ENCODE results near the gene SENP3.
A peak's percentile ranks its signal among the peaks of the same experiment; 100 is the strongest.

Gene SENP3

DNA sequence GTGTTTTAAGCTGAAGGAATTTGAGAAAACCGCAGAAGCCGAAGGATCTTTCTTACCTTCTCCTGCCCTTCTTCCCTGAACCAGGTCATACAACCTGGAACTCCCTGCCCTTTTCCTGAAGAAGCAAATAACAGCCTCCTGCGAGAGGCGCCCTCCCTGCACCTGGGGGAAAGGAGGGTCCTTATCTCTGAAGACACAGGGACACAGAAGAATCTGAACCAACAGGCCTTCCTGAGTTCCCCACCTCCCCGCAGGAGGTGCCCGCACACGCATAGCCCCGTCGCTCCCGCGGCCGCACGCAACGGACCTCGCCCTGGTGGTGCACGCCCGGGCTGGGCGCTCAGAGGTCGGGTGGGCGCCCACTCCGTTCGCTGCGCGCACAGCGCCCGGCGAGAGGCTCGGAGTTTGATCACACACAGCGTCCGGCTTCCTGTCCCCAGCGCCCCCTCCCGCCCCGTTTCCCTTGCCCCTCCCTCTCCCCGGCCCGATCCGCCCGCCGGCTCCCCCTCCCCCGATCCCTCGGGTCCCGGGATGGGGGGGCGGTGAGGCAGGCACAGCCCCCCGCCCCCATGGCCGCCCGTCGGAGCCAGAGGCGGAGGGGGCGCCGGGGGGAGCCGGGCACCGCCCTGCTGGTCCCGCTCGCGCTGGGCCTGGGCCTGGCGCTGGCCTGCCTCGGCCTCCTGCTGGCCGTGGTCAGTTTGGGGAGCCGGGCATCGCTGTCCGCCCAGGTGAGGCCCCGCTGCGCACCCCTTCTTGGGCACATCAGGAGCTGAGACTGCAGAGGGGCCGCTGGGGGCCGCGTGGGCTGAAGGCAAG lies 12.9 kb upstream of the SENP3 start, which contains the start of gene TNFSF12:
Gene TNFSF12 (plus strand): TSS at position 474 of the 816 bp plus-strand sequence. CDS start 96 bp downstream, at position 570.
- H3K4me3 ChIP-seq (ENCODE audit: low read length) = peak within 1 kb of the TSS; percentile 51
- no peak for DNase-seq (ENCODE audit: low read depth)
- TF ChIP-seq, protein P1, sequence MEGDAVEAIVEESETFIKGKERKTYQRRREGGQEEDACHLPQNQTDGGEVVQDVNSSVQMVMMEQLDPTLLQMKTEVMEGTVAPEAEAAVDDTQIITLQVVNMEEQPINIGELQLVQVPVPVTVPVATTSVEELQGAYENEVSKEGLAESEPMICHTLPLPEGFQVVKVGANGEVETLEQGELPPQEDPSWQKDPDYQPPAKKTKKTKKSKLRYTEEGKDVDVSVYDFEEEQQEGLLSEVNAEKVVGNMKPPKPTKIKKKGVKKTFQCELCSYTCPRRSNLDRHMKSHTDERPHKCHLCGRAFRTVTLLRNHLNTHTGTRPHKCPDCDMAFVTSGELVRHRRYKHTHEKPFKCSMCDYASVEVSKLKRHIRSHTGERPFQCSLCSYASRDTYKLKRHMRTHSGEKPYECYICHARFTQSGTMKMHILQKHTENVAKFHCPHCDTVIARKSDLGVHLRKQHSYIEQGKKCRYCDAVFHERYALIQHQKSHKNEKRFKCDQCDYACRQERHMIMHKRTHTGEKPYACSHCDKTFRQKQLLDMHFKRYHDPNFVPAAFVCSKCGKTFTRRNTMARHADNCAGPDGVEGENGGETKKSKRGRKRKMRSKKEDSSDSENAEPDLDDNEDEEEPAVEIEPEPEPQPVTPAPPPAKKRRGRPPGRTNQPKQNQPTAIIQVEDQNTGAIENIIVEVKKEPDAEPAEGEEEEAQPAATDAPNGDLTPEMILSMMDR (conservative IDR thresholded peaks at IDR 0.05; ENCODE audit: low read depth, low read length) = peak; percentile 6

- no peak for DNase-seq (ENCODE audit: low read depth)
- TF ChIP-seq, protein P1 (conservative IDR thresholded peaks at IDR 0.05; ENCODE audit: low read depth, low read length) = no peak
- H3K4me3 ChIP-seq (ENCODE audit: low read length) = peak overlapping the region; percentile 51
Observed at GRCh38 chr17:7549401-7550055, 12.2 kb upstream of the SENP3 start.

DNA sequence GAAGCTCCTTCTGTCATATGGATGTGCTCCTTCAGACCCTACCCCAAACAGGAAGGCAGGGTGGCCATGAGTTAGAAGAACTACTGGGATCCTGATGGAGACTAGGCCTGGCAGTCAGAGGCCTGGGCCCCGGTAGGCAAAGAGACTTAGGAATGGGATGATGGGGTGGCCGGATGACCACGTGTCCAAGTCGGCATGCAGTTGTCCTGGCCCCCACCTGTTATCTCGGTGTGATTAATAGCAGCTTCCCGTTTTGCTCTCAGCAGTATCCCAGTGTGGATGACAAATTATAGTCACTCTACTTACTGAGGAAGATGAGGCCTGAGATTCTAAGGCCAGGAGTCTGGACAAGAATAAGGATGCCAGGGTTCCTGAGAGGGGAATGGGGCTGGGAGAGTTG lies 11.4 kb upstream of the SENP3 start:
- no peak for DNase-seq (ENCODE audit: low read depth)
- no peak overlapping the region for H3K4me3 ChIP-seq (ENCODE audit: low read length)
- TF ChIP-seq, protein P1 (conservative IDR thresholded peaks at IDR 0.05; ENCODE audit: low read depth, low read length) = no peak

DNA sequence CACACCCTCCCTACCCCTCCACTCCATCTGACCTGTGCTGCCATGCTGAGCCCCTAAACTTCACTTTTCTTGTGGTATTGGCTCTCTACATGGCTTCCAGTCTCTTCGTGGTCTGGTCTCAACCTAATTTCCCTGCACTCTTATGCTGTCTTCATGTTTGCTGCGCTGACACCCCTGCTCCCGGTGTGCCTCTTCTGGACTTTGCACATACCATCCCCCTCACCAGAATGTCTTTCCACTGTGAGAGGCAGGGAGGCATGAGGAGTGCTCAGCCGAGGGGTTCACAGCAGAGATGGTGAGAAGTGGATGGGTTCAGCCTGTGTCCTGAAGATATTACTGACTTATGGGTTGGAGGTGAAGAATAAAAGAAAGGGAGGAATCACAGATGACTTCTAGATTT lies 10.3 kb upstream of the SENP3 start:
- no peak for DNase-seq (ENCODE audit: low read depth)
- TF ChIP-seq, protein P1 (conservative IDR thresholded peaks at IDR 0.05; ENCODE audit: low read depth, low read length) = no peak
- H3K4me3 ChIP-seq (ENCODE audit: low read length) = no peak overlapping the region

GRCh38 chr17:7552621-7553051 lies 9.1 kb upstream of the SENP3 start:
- DNase-seq (ENCODE audit: low read depth) = no peak
- H3K4me3 ChIP-seq (ENCODE audit: low read length) = no peak overlapping the region
- TF ChIP-seq, protein P1 (conservative IDR thresholded peaks at IDR 0.05; ENCODE audit: low read depth, low read length) = no peak

DNA sequence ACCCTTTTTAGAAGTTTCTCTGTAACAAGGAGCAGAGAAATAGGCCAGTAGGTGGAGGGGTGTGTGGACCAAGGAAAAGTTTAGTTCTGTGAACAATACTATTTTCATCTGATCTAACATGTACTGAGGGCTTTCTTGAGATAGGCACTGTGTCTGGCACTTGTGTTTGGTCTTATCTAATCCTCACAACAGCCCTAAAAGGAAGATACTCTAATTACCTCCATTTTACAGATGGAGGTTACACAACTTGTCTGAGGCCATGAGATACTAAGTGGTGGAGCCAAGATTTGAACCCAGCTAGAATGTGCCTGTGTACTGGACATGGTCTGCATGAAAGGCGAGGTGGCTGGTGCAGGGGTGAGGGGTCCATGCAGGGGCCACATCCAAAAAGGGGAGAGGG lies 8.4 kb upstream of the SENP3 start:
- TF ChIP-seq, protein P1 (conservative IDR thresholded peaks at IDR 0.05; ENCODE audit: low read depth, low read length) = no peak
- no peak for DNase-seq (ENCODE audit: low read depth)
- no peak overlapping the region for H3K4me3 ChIP-seq (ENCODE audit: low read length)

Measured in retinal pigment epithelial cell (primary cell).